ENCODE data around the gene FSTL4. TPM values are rescaled to one million over a fixed set of nuclear protein-coding genes. Genes with fewer than 3 reads are reported as not detected.

Gene FSTL4
- total and polyA plus RNA-seq, 2 experiments from 2014 or later: 1.4 to 2.8 TPM

GRCh38 chr5:133552925-133553525 lies 59.3 kb downstream of the FSTL4 start:
- Histone ChIP-seq H2AFZ (no peak overlapping the region), H3K4me1 (ENCODE audit: insufficient read depth) (no peaks in the 10 kb centered on the region), H3K27me3 (ENCODE audit: insufficient read depth) (no peaks in the 10 kb centered on the region), H3K27ac (ENCODE audit: low read depth) (no peak overlapping the region), H3F3A (replicated peaks; ENCODE audit: low read depth) (no peaks in the 10 kb centered on the region), H3K4me3 (no peak overlapping the region), H4K20me1 (replicated peaks; ENCODE audit: insufficient read depth) (no peaks in the 10 kb centered on the region), H3K9me2 (ENCODE audit: insufficient read depth) (0 out of 2 replicates have a peak, but pooled peaks cover 7% of the 10 kb centered on the region), H3K79me2 (replicated peaks; ENCODE audit: insufficient read depth) (no peaks in the 10 kb centered on the region), H3K36me3 (ENCODE audit: insufficient read depth) (no peaks in the 10 kb centered on the region), H3K4me2 (no peak overlapping the region)
- no peaks in the 10 kb centered on the region for H3K27me3 Mint-ChIP-seq (ENCODE audit: insufficient read depth, low read depth, poor library complexity)
- DNase-seq (ENCODE audit: low spot score) (peak; percentile 89), ATAC-seq (peak; percentile 99)
- no peaks in the 10 kb centered on the region for H3K36me3 Mint-ChIP-seq (ENCODE audit: low read depth)
- TF ChIP-seq JUNB (IDR thresholded peaks at IDR 0.05; ENCODE audit: unreplicated experiment) (no peak), STAT1 (IDR thresholded peaks at IDR 0.05; ENCODE audit: unreplicated experiment) (no peak), ZNF331 (CRISPR knock-in tag; IDR thresholded peaks at IDR 0.05; ENCODE audit: low read depth) (no peak)
- TF ChIP-seq, protein P1, sequence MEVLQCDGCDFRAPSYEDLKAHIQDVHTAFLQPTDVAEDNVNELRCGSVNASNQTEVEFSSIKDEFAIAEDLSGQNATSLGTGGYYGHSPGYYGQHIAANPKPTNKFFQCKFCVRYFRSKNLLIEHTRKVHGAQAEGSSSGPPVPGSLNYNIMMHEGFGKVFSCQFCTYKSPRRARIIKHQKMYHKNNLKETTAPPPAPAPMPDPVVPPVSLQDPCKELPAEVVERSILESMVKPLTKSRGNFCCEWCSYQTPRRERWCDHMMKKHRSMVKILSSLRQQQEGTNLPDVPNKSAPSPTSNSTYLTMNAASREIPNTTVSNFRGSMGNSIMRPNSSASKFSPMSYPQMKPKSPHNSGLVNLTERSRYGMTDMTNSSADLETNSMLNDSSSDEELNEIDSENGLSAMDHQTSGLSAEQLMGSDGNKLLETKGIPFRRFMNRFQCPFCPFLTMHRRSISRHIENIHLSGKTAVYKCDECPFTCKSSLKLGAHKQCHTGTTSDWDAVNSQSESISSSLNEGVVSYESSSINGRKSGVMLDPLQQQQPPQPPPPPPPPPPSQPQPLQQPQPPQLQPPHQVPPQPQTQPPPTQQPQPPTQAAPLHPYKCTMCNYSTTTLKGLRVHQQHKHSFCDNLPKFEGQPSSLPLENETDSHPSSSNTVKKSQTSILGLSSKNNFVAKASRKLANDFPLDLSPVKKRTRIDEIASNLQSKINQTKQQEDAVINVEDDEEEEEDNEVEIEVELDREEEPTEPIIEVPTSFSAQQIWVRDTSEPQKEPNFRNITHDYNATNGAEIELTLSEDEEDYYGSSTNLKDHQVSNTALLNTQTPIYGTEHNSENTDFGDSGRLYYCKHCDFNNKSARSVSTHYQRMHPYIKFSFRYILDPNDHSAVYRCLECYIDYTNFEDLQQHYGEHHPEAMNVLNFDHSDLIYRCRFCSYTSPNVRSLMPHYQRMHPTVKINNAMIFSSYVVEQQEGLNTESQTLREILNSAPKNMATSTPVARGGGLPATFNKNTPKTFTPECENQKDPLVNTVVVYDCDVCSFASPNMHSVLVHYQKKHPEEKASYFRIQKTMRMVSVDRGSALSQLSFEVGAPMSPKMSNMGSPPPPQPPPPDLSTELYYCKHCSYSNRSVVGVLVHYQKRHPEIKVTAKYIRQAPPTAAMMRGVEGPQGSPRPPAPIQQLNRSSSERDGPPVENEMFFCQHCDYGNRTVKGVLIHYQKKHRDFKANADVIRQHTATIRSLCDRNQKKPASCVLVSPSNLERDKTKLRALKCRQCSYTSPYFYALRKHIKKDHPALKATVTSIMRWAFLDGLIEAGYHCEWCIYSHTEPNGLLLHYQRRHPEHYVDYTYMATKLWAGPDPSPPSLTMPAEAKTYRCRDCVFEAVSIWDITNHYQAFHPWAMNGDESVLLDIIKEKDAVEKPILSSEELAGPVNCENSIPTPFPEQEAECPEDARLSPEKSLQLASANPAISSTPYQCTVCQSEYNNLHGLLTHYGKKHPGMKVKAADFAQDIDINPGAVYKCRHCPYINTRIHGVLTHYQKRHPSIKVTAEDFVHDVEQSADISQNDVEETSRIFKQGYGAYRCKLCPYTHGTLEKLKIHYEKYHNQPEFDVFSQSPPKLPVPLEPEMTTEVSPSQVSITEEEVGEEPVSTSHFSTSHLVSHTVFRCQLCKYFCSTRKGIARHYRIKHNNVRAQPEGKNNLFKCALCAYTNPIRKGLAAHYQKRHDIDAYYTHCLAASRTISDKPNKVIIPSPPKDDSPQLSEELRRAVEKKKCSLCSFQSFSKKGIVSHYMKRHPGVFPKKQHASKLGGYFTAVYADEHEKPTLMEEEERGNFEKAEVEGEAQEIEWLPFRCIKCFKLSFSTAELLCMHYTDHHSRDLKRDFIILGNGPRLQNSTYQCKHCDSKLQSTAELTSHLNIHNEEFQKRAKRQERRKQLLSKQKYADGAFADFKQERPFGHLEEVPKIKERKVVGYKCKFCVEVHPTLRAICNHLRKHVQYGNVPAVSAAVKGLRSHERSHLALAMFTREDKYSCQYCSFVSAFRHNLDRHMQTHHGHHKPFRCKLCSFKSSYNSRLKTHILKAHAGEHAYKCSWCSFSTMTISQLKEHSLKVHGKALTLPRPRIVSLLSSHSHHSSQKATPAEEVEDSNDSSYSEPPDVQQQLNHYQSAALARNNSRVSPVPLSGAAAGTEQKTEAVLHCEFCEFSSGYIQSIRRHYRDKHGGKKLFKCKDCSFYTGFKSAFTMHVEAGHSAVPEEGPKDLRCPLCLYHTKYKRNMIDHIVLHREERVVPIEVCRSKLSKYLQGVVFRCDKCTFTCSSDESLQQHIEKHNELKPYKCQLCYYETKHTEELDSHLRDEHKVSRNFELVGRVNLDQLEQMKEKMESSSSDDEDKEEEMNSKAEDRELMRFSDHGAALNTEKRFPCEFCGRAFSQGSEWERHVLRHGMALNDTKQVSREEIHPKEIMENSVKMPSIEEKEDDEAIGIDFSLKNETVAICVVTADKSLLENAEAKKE (CRISPR knock-in tag; IDR thresholded peaks at IDR 0.05): 0 out of 2 replicates have a peak, but pooled peaks have one; percentile 12
- TF ChIP-seq, protein P2, sequence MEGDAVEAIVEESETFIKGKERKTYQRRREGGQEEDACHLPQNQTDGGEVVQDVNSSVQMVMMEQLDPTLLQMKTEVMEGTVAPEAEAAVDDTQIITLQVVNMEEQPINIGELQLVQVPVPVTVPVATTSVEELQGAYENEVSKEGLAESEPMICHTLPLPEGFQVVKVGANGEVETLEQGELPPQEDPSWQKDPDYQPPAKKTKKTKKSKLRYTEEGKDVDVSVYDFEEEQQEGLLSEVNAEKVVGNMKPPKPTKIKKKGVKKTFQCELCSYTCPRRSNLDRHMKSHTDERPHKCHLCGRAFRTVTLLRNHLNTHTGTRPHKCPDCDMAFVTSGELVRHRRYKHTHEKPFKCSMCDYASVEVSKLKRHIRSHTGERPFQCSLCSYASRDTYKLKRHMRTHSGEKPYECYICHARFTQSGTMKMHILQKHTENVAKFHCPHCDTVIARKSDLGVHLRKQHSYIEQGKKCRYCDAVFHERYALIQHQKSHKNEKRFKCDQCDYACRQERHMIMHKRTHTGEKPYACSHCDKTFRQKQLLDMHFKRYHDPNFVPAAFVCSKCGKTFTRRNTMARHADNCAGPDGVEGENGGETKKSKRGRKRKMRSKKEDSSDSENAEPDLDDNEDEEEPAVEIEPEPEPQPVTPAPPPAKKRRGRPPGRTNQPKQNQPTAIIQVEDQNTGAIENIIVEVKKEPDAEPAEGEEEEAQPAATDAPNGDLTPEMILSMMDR (conservative IDR thresholded peaks at IDR 0.05; ENCODE audit: low read depth in 2 of 2): peak; percentile 74 to 84
- no peak overlapping the region for H3K4me3 Mint-ChIP-seq
- no peak overlapping the region for H3K27ac Mint-ChIP-seq
- H3K4me1 Mint-ChIP-seq: peaks cover 14% of the 10 kb centered on the region; the same call in 2 of the 3 replicates
- H3K9me3 Mint-ChIP-seq: 0 out of 3 replicates have a peak, but pooled peaks cover under 1% of the 10 kb centered on the region
